Smooth muscle cell (in vitro differentiated cells): ENCODE data around the gene SPDYE1. TPM values are rescaled to one million over a fixed set of nuclear protein-coding genes. Genes with fewer than 3 reads are reported as not detected.

ENCODE experiments used
- DNase-seq: peaks from one replicate; lab custom pipeline; 2025; ENCODE audit not compliant: unreplicated experiment; lab: John Stamatoyannopoulos, UW
- H2AFZ ChIP-seq: fragments of 200-600 bp; sonication (generic); 2 replicates; pipeline ENCODE4 v1.6.0; 2016; ENCODE audit warnings: antibody characterized with exemption, low read depth, mild to moderate bottlenecking
- H3F3A ChIP-seq: fragments of 200-600 bp; sonication (generic); 2 replicates; pipeline ENCODE4 v1.6.0; 2017; ENCODE audit warnings: antibody characterized with exemption, low read depth
- H3K27ac ChIP-seq: fragments of 200-600 bp; sonication (generic); 2 replicates; pipeline ENCODE4 v1.5.1; 2016; ENCODE audit warnings: low read depth, mild to moderate bottlenecking
- H3K27me3 ChIP-seq: fragments of 200-600 bp; sonication (generic); 2 replicates; pipeline ENCODE4 v1.6.1; 2016; ENCODE audit warnings: low read depth, mild to moderate bottlenecking
- H3K36me3 ChIP-seq: fragments of 200-600 bp; sonication (generic); 2 replicates; pipeline ENCODE4 v1.5.1; 2016; ENCODE audit warnings: low read depth
- H3K4me1 ChIP-seq: fragments of 200-600 bp; sonication (generic); 2 replicates; pipeline ENCODE4 v1.5.1; 2016; ENCODE audit warnings: low read depth
- H3K4me2 ChIP-seq: fragments of 200-600 bp; sonication (generic); 2 replicates; pipeline ENCODE4 v1.6.0; 2016; ENCODE audit warnings: mild to moderate bottlenecking
- H3K4me3 ChIP-seq: fragments of 200-600 bp; sonication (generic); 2 replicates; pipeline ENCODE4 v1.5.1; 2016; ENCODE audit warnings: mild to moderate bottlenecking
- H3K79me2 ChIP-seq: fragments of 200-600 bp; sonication (generic); 2 replicates; pipeline ENCODE4 v1.6.0; 2016; ENCODE audit warnings: low read depth, mild to moderate bottlenecking
- H3K9ac ChIP-seq: fragments of 200-600 bp; sonication (generic); 2 replicates; pipeline ENCODE4 v1.6.0; 2016; ENCODE audit warnings: low read depth
- H3K9me3 ChIP-seq: fragments of 200-600 bp; sonication (generic); replicated peaks from 2 replicates; pipeline ENCODE4 v1.5.1; 2016; ENCODE audit warnings: low read depth
- H4K20me1 ChIP-seq: fragments of 200-600 bp; sonication (generic); 2 replicates; pipeline ENCODE4 v1.6.0; 2016; ENCODE audit warnings: low read depth
- WGBS: methylation state at CpG from one replicate; pipeline ENCODE4 v1.1.7; 2016; ENCODE audit warnings: low lambda C conversion rate; 5-methylcytosine and 5-hydroxymethylcytosine counted together
- microRNA-seq: library from miRNA; unstranded; fragments of <30 nt; microRNA quantifications from one replicate; pipeline ENCODE4, GENCODE V29; 2016; ENCODE audit warnings: borderline number of aligned reads
- polyA plus RNA-seq: library from polyadenylated mRNA; unstranded; fragments of >200 nt; fragmentation: Nextera tagmentation; extraction: Ambion mirVana; gene quantifications from 2 replicates; pipeline ENCODE4 v1.2.1, GENCODE V29; 2016
- total RNA-seq: library from RNA; depleted of rRNA; stranded (reverse); fragments of >200 nt; gene quantifications from 2 replicates; pipeline ENCODE4 v1.2.3, GENCODE V29; 2014
- TF ChIP-seq, protein P1 (sequence below): fragments of 200-600 bp; sonication (generic); IDR thresholded peaks from 2 replicates; pipeline ENCODE4 v1.5.1; 2017; ENCODE audit warnings: borderline replicate concordance, mild to moderate bottlenecking, antibody characterized with exemption; ENCODE audit not compliant: insufficient read depth, poor library complexity, severe bottlenecking

The SPDYE1 gene
- total and polyA plus RNA-seq, 2 experiments from 2014 or later, result 0.15 TPM; not detected in 1

DNA sequence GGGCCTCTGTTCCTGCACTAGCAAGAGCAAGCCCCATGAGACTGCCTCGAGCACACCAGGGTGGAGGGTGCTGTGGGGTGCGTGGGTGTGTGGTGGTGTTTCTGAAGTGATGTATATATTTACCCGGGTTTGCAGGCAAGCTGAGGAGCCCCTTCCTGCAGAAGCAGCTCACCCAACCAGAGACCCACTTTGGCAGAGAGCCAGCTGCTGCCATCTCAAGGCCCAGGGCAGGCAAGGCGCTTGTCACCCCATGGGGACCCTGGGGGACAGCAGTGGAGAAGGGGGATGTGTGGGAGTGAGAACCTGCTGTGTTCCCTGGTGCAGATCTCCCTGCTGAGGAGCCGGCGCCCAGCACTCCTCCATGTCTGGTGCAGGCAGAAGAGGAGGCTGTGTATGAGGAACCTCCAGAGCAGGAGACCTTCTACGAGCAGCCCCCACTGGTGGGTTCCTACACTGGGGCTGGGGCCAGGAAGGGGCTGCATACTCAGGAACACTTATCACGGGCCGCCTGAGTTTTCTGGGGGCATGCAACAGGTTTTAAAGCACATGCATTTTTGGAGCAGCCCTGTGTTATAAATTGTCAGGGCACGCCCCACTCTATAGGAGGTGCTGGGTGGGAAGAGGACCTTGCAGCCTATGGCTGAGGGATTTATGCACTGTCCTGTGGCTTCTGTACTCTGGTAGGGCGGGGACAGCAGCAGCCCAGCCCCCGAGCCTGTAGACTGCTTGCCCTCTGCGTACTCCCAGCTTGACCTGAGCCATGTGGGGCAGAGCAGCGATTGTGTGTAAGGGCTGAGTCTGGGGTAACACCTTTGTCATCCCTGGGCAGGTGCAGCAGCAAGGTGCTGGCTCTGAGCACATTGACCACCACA, 61.8 kb downstream of the SPDYE1 start:
- TF ChIP-seq, protein P1, sequence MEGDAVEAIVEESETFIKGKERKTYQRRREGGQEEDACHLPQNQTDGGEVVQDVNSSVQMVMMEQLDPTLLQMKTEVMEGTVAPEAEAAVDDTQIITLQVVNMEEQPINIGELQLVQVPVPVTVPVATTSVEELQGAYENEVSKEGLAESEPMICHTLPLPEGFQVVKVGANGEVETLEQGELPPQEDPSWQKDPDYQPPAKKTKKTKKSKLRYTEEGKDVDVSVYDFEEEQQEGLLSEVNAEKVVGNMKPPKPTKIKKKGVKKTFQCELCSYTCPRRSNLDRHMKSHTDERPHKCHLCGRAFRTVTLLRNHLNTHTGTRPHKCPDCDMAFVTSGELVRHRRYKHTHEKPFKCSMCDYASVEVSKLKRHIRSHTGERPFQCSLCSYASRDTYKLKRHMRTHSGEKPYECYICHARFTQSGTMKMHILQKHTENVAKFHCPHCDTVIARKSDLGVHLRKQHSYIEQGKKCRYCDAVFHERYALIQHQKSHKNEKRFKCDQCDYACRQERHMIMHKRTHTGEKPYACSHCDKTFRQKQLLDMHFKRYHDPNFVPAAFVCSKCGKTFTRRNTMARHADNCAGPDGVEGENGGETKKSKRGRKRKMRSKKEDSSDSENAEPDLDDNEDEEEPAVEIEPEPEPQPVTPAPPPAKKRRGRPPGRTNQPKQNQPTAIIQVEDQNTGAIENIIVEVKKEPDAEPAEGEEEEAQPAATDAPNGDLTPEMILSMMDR, result no peak
- Histone ChIP-seq H3K4me2 (no peak overlapping the region), H3K4me1 (no peaks in the 10 kb centered on the region), H3K4me3 (no peak overlapping the region), H3K27me3 (no peaks in the 10 kb centered on the region), H2AFZ (no peak overlapping the region), H3K27ac (no peak overlapping the region), H3K36me3 (peaks cover 6% of the 10 kb centered on the region), H4K20me1 (peaks cover 46% of the 10 kb centered on the region), H3K9me3 (no peaks in the 10 kb centered on the region), H3F3A (no peaks in the 10 kb centered on the region), H3K79me2 (peaks cover 3% of the 10 kb centered on the region), H3K9ac (no peak overlapping the region)
- DNase-seq, result no peak
- WGBS, result 98% methylated on average over 14 of the region's 14 CpGs

Small RNA genes within 50 kb of the gene (microRNA-seq; reads per million reads assigned to microRNA genes)
- 2.9 reads per million for gene MIR6837

Other genes with a start within 250 kb of the SPDYE1 start
- gene BLVRA, start 239.2 kb upstream of the SPDYE1 start, total RNA-seq, result 24.6 and 30.6 TPM in 2 replicates
- gene BLVRA, start 239.2 kb upstream of the SPDYE1 start, polyA plus RNA-seq, result 54.8 and 65.4 TPM in 2 replicates
- 84.1 and 87.7 TPM in 2 replicates for gene MRPS24, start 128.4 kb upstream of the SPDYE1 start, total RNA-seq
- gene MRPS24, start 128.4 kb upstream of the SPDYE1 start, polyA plus RNA-seq, result 164 and 183 TPM in 2 replicates
- 24.8 and 34.4 TPM in 2 replicates for gene URGCP, start 91.3 kb upstream of the SPDYE1 start, total RNA-seq
- 20.4 and 23.8 TPM in 2 replicates for gene URGCP, start 91.3 kb upstream of the SPDYE1 start, polyA plus RNA-seq
- 5.6 and 8.6 TPM in 2 replicates for gene UBE2D4, start 71.5 kb upstream of the SPDYE1 start, total RNA-seq
- 4.6 and 9.5 TPM in 2 replicates for gene UBE2D4, start 71.5 kb upstream of the SPDYE1 start, polyA plus RNA-seq
- 47.8 and 55.1 TPM in 2 replicates for gene DBNL, start 46.8 kb downstream of the SPDYE1 start, total RNA-seq
- 94.5 and 98.4 TPM in 2 replicates for gene DBNL, start 46.8 kb downstream of the SPDYE1 start, polyA plus RNA-seq
- gene PGAM2, start 67.7 kb downstream of the SPDYE1 start, total RNA-seq, result 0.54 TPM in 1 of 2 replicates, not detected in the other
- not detected in 2 replicates for gene PGAM2, start 67.7 kb downstream of the SPDYE1 start, polyA plus RNA-seq
- gene POLM, start 84.6 kb downstream of the SPDYE1 start, total RNA-seq, result 4.9 and 5.2 TPM in 2 replicates
- 9.9 and 10.2 TPM in 2 replicates for gene POLM, start 84.6 kb downstream of the SPDYE1 start, polyA plus RNA-seq
- gene AEBP1, start 106.4 kb downstream of the SPDYE1 start, total RNA-seq, result 36.6 and 39.7 TPM in 2 replicates
- 141 and 163 TPM in 2 replicates for gene AEBP1, start 106.4 kb downstream of the SPDYE1 start, polyA plus RNA-seq
- gene POLD2, start 125.7 kb downstream of the SPDYE1 start, total RNA-seq, result 45.5 and 49.1 TPM in 2 replicates
- gene POLD2, start 125.7 kb downstream of the SPDYE1 start, polyA plus RNA-seq, result 133 and 151 TPM in 2 replicates
- gene MYL7, start 143.4 kb downstream of the SPDYE1 start, total RNA-seq, result 39.0 and 95.1 TPM in 2 replicates
- 35.8 and 77.7 TPM in 2 replicates for gene MYL7, start 143.4 kb downstream of the SPDYE1 start, polyA plus RNA-seq
- gene GCK, start 191.5 kb downstream of the SPDYE1 start, total RNA-seq, result 1.6 and 2.7 TPM in 2 replicates
- 5.5 and 7.3 TPM in 2 replicates for gene GCK, start 191.5 kb downstream of the SPDYE1 start, polyA plus RNA-seq
- gene YKT6, start 203.1 kb downstream of the SPDYE1 start, total RNA-seq, result 64.2 and 95.9 TPM in 2 replicates
- 86.5 and 87.4 TPM in 2 replicates for gene YKT6, start 203.1 kb downstream of the SPDYE1 start, polyA plus RNA-seq